ENCODE data around the gene BFSP2. TPM values are rescaled to one million over a fixed set of nuclear protein-coding genes. Genes with fewer than 3 reads are reported as not detected.

BFSP2 gene
- total RNA-seq, 1 donor from 2014 or later = not detected

GRCh38 chr3:133414021-133414392, 14.2 kb downstream of the BFSP2 start:
- Mint-ChIP-seq H3K36me3 (ENCODE audit: unreplicated experiment) (no peaks in the 10 kb centered on the region), H3K9me3 (ENCODE audit: unreplicated experiment) (peaks cover 4% of the 10 kb centered on the region), H3K4me1 (ENCODE audit: low read depth, unreplicated experiment) (peaks cover 4% of the 10 kb centered on the region), H3K4me3 (ENCODE audit: unreplicated experiment) (no peak overlapping the region), H3K27ac (ENCODE audit: unreplicated experiment) (no peak overlapping the region), H3K27me3 (ENCODE audit: unreplicated experiment) (peaks cover 6% of the 10 kb centered on the region)
- DNase-seq = no peak
- TF ChIP-seq CTCF (IDR thresholded peaks at IDR 0.05; ENCODE audit: partially characterized antibody, unreplicated experiment) = no peak

- no peak for TF ChIP-seq CTCF (IDR thresholded peaks at IDR 0.05; ENCODE audit: partially characterized antibody, unreplicated experiment)
- Mint-ChIP-seq H3K4me3 (ENCODE audit: unreplicated experiment) (no peak overlapping the region), H3K4me1 (ENCODE audit: low read depth, unreplicated experiment) (no peaks in the 10 kb centered on the region), H3K27ac (ENCODE audit: unreplicated experiment) (no peak overlapping the region), H3K36me3 (ENCODE audit: unreplicated experiment) (no peaks in the 10 kb centered on the region), H3K27me3 (ENCODE audit: unreplicated experiment) (peaks cover 6% of the 10 kb centered on the region), H3K9me3 (ENCODE audit: unreplicated experiment) (peaks cover 4% of the 10 kb centered on the region)
- DNase-seq = no peak
Observed at GRCh38 chr3:133418361-133418760, 18.5 kb downstream of the BFSP2 start.

GRCh38 chr3:133419151-133419909, 19.5 kb downstream of the BFSP2 start:
- no peak overlapping the region for H3K27ac Mint-ChIP-seq (ENCODE audit: unreplicated experiment)
- DNase-seq = no peak

DNA sequence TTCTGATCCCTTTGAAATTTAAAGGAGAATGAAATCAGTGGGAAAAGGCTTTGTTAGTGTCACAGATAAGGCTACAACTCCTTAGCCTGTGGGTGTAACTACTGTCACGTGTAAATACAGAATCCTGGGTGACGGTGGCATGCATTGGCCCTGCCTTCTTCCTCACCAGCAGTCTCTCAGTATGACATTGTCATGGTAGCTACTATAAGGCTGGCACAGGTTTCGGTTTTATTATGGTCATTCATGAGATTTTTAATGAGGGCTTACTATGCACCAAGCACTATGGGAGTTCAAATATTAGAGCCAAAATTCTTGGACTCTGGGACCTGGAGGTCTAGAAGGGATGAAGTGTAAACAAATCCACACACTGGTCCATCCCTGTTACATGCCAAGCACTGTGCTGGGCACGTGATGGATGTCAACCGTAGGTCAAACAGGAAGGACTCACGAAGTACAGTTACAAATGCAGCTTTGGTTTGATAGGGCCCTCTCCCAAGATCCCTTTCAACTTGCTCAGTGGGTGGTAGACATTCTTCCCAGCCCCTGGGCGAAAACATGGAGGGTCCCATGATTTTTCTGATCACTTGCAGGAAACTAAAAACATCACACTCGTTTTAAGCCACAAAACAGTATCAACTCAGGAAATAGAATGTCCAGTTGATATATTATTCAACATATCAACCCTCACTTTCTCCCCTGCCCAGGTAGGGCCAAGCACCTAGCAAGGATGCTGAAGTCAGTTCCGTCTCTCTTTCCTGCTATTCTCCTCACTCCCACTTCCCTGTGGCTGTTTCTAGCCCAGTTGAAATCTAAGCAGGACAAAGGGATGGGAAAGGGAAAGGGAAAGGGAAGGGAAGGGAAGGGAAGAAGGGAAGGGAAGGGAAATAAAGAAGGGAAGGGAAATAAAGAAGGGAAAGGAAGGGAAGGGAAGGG, 25.3 kb downstream of the BFSP2 start:
- no peaks in the 10 kb centered on the region for H3K27me3 Mint-ChIP-seq (ENCODE audit: unreplicated experiment)
- H3K36me3 Mint-ChIP-seq (ENCODE audit: unreplicated experiment) = no peaks in the 10 kb centered on the region
- no peak overlapping the region for H3K4me3 Mint-ChIP-seq (ENCODE audit: unreplicated experiment)
- no peaks in the 10 kb centered on the region for H3K9me3 Mint-ChIP-seq (ENCODE audit: unreplicated experiment)
- no peak overlapping the region for H3K27ac Mint-ChIP-seq (ENCODE audit: unreplicated experiment)
- DNase-seq = no peak
- TF ChIP-seq CTCF (IDR thresholded peaks at IDR 0.05; ENCODE audit: partially characterized antibody, unreplicated experiment) = no peak
- no peaks in the 10 kb centered on the region for H3K4me1 Mint-ChIP-seq (ENCODE audit: low read depth, unreplicated experiment)

More at GRCh38 chr3:133419151-133419909, 19.5 kb downstream of the BFSP2 start:
- peaks cover 6% of the 10 kb centered on the region for H3K27me3 Mint-ChIP-seq (ENCODE audit: unreplicated experiment)
- TF ChIP-seq CTCF (IDR thresholded peaks at IDR 0.05; ENCODE audit: partially characterized antibody, unreplicated experiment) = no peak
- no peaks in the 10 kb centered on the region for H3K4me1 Mint-ChIP-seq (ENCODE audit: low read depth, unreplicated experiment)
- no peaks in the 10 kb centered on the region for H3K36me3 Mint-ChIP-seq (ENCODE audit: unreplicated experiment)
- H3K9me3 Mint-ChIP-seq (ENCODE audit: unreplicated experiment) = peaks cover 4% of the 10 kb centered on the region
- no peak overlapping the region for H3K4me3 Mint-ChIP-seq (ENCODE audit: unreplicated experiment)

Data from glutamatergic neuron (in vitro differentiated cells).